ENCODE results near the gene PLCB1. TPM values are rescaled to one million over a fixed set of nuclear protein-coding genes. Genes with fewer than 3 reads are reported as not detected.
"Not testable (repeated sequence)": the region's sequence is repeated elsewhere in the genome, so short reads cannot be mapped to it uniquely, and the experiment has no call there.

Gene PLCB1
- total RNA-seq, 1 donor from 2014 or later: 10.8 TPM

DNA sequence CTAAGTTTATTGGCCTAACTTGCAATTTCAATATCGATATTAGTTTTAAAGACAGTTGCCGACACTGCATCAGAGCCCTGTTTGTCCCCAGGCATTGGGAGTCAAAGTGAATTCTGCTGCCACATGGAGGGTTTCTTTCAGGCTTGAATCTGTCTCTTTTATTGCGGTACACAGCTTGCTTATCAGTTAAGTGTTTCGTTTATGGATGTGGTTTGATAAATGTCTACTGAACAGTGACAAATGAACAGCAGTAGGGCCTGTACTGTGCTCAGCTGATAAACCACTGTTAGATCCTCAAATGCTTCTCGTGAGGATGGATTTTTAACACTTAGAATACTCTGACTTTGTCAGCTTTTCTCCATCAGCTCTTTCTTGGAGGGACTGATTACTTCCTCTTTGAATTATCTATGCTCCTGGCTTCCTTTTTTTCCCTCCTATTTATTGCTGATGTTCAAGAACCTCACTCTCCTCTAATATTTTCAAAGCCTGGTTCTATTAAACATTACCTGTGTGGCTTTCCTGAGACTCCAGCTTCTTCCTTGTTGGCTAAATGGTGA is 240.8 kb downstream of the PLCB1 start:
- Mint-ChIP-seq H3K9me3 (ENCODE audit: low read depth) (no peaks in the 10 kb centered on the region), H3K27me3 (ENCODE audit: low read depth) (peaks cover 3% of the 10 kb centered on the region), H3K4me3 (ENCODE audit: unreplicated experiment) (no peak overlapping the region), H3K4me1 (ENCODE audit: low read depth) (peaks cover 28% of the 10 kb centered on the region), H3K27ac (ENCODE audit: unreplicated experiment) (no peak overlapping the region), H3K36me3 (ENCODE audit: low read depth) (no peaks in the 10 kb centered on the region)
- no peak for DNase-seq (ENCODE audit: low spot score)
- TF ChIP-seq, protein P1, sequence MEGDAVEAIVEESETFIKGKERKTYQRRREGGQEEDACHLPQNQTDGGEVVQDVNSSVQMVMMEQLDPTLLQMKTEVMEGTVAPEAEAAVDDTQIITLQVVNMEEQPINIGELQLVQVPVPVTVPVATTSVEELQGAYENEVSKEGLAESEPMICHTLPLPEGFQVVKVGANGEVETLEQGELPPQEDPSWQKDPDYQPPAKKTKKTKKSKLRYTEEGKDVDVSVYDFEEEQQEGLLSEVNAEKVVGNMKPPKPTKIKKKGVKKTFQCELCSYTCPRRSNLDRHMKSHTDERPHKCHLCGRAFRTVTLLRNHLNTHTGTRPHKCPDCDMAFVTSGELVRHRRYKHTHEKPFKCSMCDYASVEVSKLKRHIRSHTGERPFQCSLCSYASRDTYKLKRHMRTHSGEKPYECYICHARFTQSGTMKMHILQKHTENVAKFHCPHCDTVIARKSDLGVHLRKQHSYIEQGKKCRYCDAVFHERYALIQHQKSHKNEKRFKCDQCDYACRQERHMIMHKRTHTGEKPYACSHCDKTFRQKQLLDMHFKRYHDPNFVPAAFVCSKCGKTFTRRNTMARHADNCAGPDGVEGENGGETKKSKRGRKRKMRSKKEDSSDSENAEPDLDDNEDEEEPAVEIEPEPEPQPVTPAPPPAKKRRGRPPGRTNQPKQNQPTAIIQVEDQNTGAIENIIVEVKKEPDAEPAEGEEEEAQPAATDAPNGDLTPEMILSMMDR (IDR thresholded peaks at IDR 0.05): no peak

DNA sequence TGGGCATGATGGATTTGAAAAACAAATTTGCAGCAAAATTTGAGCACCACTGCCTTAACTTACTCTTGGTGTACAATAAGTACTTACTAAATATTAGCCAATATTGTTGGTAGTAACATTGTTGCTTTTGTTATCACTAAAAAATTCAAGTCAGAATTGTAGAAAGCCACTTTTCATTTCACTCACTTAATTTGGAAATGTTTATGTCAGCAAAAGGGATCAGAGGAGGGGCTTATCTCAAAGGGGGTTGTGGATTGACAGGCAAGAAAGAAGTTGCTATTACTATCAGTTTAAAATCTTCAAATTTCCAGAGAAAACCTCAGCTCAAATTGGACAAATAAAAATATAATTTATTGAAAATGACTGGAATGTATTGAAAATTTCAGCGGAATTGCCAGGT is 241.5 kb downstream of the PLCB1 start:
- H3K36me3 Mint-ChIP-seq (ENCODE audit: low read depth): no peaks in the 10 kb centered on the region
- H3K4me1 Mint-ChIP-seq (ENCODE audit: low read depth): peaks cover 28% of the 10 kb centered on the region
- H3K27me3 Mint-ChIP-seq (ENCODE audit: low read depth): peaks cover 2% of the 10 kb centered on the region
- no peak overlapping the region for H3K4me3 Mint-ChIP-seq (ENCODE audit: unreplicated experiment)
- H3K9me3 Mint-ChIP-seq (ENCODE audit: low read depth): no peaks in the 10 kb centered on the region
- TF ChIP-seq, protein P1 (IDR thresholded peaks at IDR 0.05): no peak
- H3K27ac Mint-ChIP-seq (ENCODE audit: unreplicated experiment): no peak overlapping the region
- no peak for DNase-seq (ENCODE audit: low spot score)

DNA sequence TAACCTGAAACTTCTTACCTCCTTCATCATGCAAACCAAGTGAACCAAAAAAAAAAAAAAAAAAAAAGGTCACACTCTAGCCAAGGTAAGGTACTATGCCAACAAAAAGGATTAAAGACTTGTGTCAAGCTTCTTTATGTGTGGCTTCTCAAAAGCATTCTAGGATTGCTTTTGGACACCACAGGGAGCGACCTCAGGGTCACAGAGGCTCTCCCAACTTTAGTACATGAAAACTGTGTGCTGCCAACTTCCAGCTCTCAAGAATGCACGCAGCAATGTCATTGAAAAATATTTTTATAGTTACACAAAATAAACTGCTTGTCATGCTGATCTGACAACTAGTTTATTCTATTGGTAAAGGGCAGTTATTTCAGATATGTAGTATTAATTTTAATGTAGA is 243.8 kb downstream of the PLCB1 start:
- H3K9me3 Mint-ChIP-seq (ENCODE audit: low read depth): peaks cover 7% of the 10 kb centered on the region
- peak overlapping the region; percentile 58 for H3K27ac Mint-ChIP-seq (ENCODE audit: unreplicated experiment)
- no peaks in the 10 kb centered on the region for H3K27me3 Mint-ChIP-seq (ENCODE audit: low read depth)
- peaks cover 1% of the 10 kb centered on the region for H3K36me3 Mint-ChIP-seq (ENCODE audit: low read depth)
- H3K4me3 Mint-ChIP-seq (ENCODE audit: unreplicated experiment): no peak overlapping the region
- DNase-seq (ENCODE audit: low spot score): no peak
- TF ChIP-seq, protein P1 (IDR thresholded peaks at IDR 0.05): no peak
- H3K4me1 Mint-ChIP-seq (ENCODE audit: low read depth): peaks cover 28% of the 10 kb centered on the region

DNA sequence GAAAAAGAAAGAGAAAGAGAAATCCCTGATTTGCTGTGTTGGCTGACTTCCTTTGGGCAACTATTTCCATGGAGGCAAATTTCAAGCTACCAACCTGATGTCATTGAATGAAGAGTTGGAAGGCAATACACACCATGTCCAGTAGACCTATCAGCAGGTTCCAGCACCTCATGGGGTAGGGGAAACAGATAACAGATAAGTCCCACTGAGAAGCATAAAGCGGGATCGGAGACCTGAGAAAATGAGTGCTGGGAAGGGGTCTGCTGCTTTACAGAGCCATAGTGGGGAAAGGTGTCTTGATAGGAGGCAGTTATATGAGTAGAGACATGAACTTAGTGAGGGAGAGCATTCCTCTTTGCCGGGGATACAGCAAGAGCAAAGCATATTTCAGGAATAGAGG is 244.9 kb downstream of the PLCB1 start:
- H3K27me3 Mint-ChIP-seq (ENCODE audit: low read depth): no peaks in the 10 kb centered on the region
- DNase-seq (ENCODE audit: low spot score): no peak
- TF ChIP-seq, protein P1 (IDR thresholded peaks at IDR 0.05): no peak
- peaks cover 28% of the 10 kb centered on the region for H3K4me1 Mint-ChIP-seq (ENCODE audit: low read depth)
- no peak overlapping the region for H3K4me3 Mint-ChIP-seq (ENCODE audit: unreplicated experiment)
- H3K9me3 Mint-ChIP-seq (ENCODE audit: low read depth): peaks cover 9% of the 10 kb centered on the region
- H3K27ac Mint-ChIP-seq (ENCODE audit: unreplicated experiment): peak overlapping the region; percentile 65
- H3K36me3 Mint-ChIP-seq (ENCODE audit: low read depth): peaks cover 1% of the 10 kb centered on the region

DNA sequence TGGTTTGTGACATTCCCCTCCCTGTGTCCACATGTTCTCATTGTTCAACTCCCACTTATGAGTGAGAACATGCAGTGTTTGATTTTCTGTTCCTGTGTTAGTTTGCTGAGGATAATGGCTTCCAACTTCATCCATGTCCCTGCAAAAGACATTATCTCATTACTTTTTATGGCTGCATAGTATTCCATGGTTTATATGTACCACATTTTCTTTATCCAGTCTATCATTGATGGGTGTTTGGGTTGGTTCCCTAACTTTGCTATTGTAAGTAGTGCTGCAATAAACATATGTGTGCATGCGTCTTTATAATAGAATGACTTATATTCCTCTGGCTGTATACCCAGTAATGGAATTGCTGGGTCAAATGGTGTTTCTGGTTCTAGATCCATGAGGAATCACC is 247.1 kb downstream of the PLCB1 start:
- peaks cover 22% of the 10 kb centered on the region for H3K9me3 Mint-ChIP-seq (ENCODE audit: low read depth)
- not testable (repeated sequence) for H3K27ac Mint-ChIP-seq (ENCODE audit: unreplicated experiment); H3K4me3 Mint-ChIP-seq (ENCODE audit: unreplicated experiment); DNase-seq (ENCODE audit: low spot score); H3K36me3 Mint-ChIP-seq (ENCODE audit: low read depth); H3K27me3 Mint-ChIP-seq (ENCODE audit: low read depth)
- H3K4me1 Mint-ChIP-seq (ENCODE audit: low read depth): peaks cover 28% of the 10 kb centered on the region

DNA sequence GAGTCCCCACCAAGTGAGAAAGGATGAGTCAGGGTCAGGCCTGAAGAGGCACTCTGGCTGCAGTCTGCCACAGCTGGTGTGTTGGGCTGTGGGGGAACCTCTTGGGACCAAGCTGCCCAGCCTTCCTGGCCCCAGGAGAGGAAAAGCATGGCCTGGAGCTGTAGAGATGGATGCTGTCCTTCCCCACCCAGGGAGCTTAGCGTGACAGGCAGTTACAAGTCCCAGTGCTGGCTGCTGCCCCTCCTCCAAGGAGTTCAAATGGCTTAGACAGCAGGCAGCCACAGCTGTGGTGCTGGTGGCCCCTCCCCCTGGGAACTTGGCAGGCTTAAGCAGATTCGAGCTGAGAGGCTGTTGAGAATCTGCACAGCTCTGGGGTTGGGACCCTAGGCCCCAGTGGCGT is 253.2 kb downstream of the PLCB1 start:
- H3K36me3 Mint-ChIP-seq (ENCODE audit: low read depth): peaks cover 6% of the 10 kb centered on the region
- H3K4me1 Mint-ChIP-seq (ENCODE audit: low read depth): peaks cover 33% of the 10 kb centered on the region
- peak; percentile 51 for DNase-seq (ENCODE audit: low spot score)
- H3K27me3 Mint-ChIP-seq (ENCODE audit: low read depth): no peaks in the 10 kb centered on the region
- peaks cover 23% of the 10 kb centered on the region for H3K9me3 Mint-ChIP-seq (ENCODE audit: low read depth)
- no peak overlapping the region for H3K4me3 Mint-ChIP-seq (ENCODE audit: unreplicated experiment)
- TF ChIP-seq, protein P1 (IDR thresholded peaks at IDR 0.05): no peak
- no peak overlapping the region for H3K27ac Mint-ChIP-seq (ENCODE audit: unreplicated experiment)

All from chondrocyte (in vitro differentiated cells).